Left lung (tissue), 10 donors: ENCODE measurements around the gene GOLT1A. TPM values are rescaled to one million over a fixed set of nuclear protein-coding genes. Genes with fewer than 3 reads are reported as not detected.

Source experiments
- ATAC-seq: fragments of 200-7000 bp; cut with Tn5 transposase; one replicate; pipeline ENCODE4 v1.9.1; 2020; ENCODE audit warnings: moderate library complexity
- DNase-seq, 4 donors: peaks; one replicate each; pipeline ENCODE4 v3.0.0-alpha.2; 2013 to 2020
- H3K27ac ChIP-seq, 2 donors: fragments of 200-600 bp; sonication (generic) in 1 of 2; one replicate each; pipeline versions ENCODE4 v1.5.0 to v1.8.0; 2020 to 2021
- H3K27me3 ChIP-seq, 2 donors: fragments of 200-600 bp; sonication (generic) in 1 of 2; one replicate each; pipeline versions ENCODE4 v1.5.0 to v1.8.0; 2020 to 2021
- H3K36me3 ChIP-seq, 2 donors: fragments of 200-600 bp; sonication (generic) in 1 of 2; one replicate each; pipeline versions ENCODE4 v1.5.0 to v1.8.0; 2020 to 2021
- H3K4me1 ChIP-seq, 2 donors: fragments of 200-600 bp; one replicate each; pipeline ENCODE4 v1.8.0; 2021
- H3K4me3 ChIP-seq, 2 donors: fragments of 200-600 bp; sonication (generic) in 1 of 2; one replicate each; pipeline versions ENCODE4 v1.5.0 to v1.8.0; 2020 to 2021; ENCODE audit warnings: mild to moderate bottlenecking in 1 of 2
- H3K9me3 ChIP-seq, 2 donors: fragments of 200-600 bp; sonication (generic) in 1 of 2; one replicate each; pipeline versions ENCODE4 v1.5.0 to v1.8.0; 2020 to 2021
- CTCF ChIP-seq, 2 donors: fragments of 200-600 bp; sonication (generic) in 1 of 2; IDR thresholded peaks; one replicate each; pipeline versions ENCODE4 v1.5.0 to v1.8.0; 2021; ENCODE audit warnings: antibody characterized with exemption in 2 of 2
- intact Hi-C, 2 donors: fragments of 100-400 bp; cut with DNase I; formaldehyde crosslinking; loops; one replicate each; pipeline versions ENCODE4 v1.11.2 to v1.14.2; 2022
- polyA plus RNA-seq, 6 donors: library from polyadenylated mRNA; unstranded; fragments of 120-200 nt; gene quantifications; one replicate each; pipeline ENCODE4 v1.2.1, GENCODE V29; 2013; ENCODE audit not compliant: insufficient read length in 6 of 6
- total RNA-seq, 2 donors: library from RNA; stranded (reverse); fragmentation: NEBNext Ultra II Directional; extraction: Animal tissue kit (Norgen Biotek cat#: 25700); gene quantifications; one replicate each; pipeline ENCODE4 v1.2.1, GENCODE V29; 2021
- donor health status: DM: no; HTN: yes; CAD: no.
- donor health status: DM: no; HTN: no; CAD: no.

Gene GOLT1A
- total and polyA plus RNA-seq, 8 donors, result 4.4 to 22.6 (median 9.2) TPM

DNA sequence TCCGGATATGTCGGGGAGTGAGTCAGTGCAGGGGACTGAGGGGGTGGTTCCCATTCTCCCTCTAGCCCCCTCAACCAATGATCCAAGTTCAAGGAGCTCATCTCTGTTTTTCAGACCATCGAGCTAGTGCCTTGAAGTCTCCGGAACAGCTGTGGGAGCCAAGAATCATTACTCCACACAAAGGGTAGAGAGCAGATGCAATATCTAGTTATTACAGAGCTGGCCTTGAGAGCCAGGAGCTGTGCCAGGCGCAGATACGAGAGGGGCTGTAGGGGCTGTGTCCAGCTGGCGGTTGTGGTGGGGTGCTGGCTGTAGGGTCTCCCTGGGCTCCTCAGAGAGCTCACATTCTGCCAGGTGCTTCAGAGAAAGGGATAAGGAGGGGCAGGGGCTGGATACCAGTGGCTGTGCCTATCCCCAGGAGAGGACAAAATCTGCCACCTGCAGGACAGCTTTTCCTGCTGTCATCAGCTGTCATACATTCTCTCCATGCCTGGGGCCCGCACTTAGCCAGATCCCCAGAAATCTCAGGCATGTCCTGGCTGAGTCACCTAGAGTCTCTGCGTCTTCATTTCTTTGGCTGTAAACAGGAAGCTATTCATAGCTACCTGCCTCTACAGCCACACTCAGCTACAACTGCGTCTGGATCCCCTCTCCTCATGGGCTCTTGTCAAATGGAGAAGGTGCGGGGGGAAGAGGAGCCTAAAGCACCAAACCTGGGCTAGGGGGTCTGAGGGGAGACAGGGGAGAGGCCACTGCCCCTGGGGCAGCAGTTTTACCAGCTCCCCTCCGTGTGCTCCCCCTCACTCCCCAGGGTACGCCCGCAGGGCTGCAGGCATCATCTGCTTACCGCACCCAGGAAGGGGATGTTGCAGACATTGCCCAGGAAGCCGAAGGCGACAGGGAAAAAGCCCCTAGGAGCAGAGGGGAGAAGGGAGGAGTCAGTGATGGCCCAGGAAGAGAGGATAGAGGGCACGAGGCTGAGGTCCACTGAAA, 15.1 kb downstream of the GOLT1A start:
- DNase-seq, result peak in 1 of 4 donors; percentile 44
- no peak overlapping the region for H3K27ac ChIP-seq

GRCh38 chr1:204197068-204197467, 16.7 kb downstream of the GOLT1A start:
- Histone ChIP-seq H3K9me3 (no peaks in the 10 kb centered on the region), H3K36me3 (no peaks in the 10 kb centered on the region), H3K27me3 (peaks cover 0 to 48% of the 10 kb centered on the region in 2 donors), H3K4me1 (no peaks in the 10 kb centered on the region), H3K27ac (no peak overlapping the region), H3K4me3 (no peak overlapping the region)
- ATAC-seq (no peak), DNase-seq (no peak)
- TF ChIP-seq CTCF (IDR thresholded peaks at IDR 0.05), result no peak
- intact Hi-C loops, result no loop called here

More for the DNA sequence above, 15.1 kb downstream of the GOLT1A start:
- no peaks in the 10 kb centered on the region for H3K36me3 ChIP-seq
- H3K27me3 ChIP-seq, result peaks cover 0 to 34% of the 10 kb centered on the region in 2 donors
- H3K4me1 ChIP-seq, result no peaks in the 10 kb centered on the region
- TF ChIP-seq CTCF (IDR thresholded peaks at IDR 0.05), result no peak
- intact Hi-C loops, result no loop called here
- peak; percentile 72 for ATAC-seq
- H3K9me3 ChIP-seq, result no peaks in the 10 kb centered on the region
- no peak overlapping the region for H3K4me3 ChIP-seq

- no peak within 1 kb of the TSS for H3K27ac ChIP-seq
- DNase-seq (no peak), ATAC-seq (no peak)
- no peak for TF ChIP-seq CTCF (IDR thresholded peaks at IDR 0.05)
- H3K9me3 ChIP-seq, result no peaks in the 10 kb centered on the region
- no peak within 1 kb of the TSS for H3K4me3 ChIP-seq
- intact Hi-C loops, result no loop called here
- peaks cover 0 to 55% of the 10 kb centered on the region in 2 donors for H3K27me3 ChIP-seq
- no peaks in the 10 kb centered on the region for H3K36me3 ChIP-seq
- no peaks in the 10 kb centered on the region for H3K4me1 ChIP-seq
Observed at GRCh38 chr1:204196068-204196795, 17.6 kb downstream of the GOLT1A start, which contains the start of gene KISS1. TSS of gene KISS1 (minus strand) at chr1:204196491. CDS start at chr1:204192876, 3,615 bp downstream.

GRCh38 chr1:204194771-204195170, 19.0 kb downstream of the GOLT1A start:
- Histone ChIP-seq H3K27ac (no peak overlapping the region), H3K4me3 (no peak overlapping the region), H3K9me3 (no peaks in the 10 kb centered on the region), H3K36me3 (no peaks in the 10 kb centered on the region), H3K4me1 (peaks cover 0 to 8% of the 10 kb centered on the region in 2 donors), H3K27me3 (peaks cover 0 to 68% of the 10 kb centered on the region in 2 donors)
- TF ChIP-seq CTCF (IDR thresholded peaks at IDR 0.05), result no peak
- intact Hi-C loops, result no loop called here
- DNase-seq (no peak), ATAC-seq (no peak)

- no peak overlapping the region for H3K27ac ChIP-seq
- no peaks in the 10 kb centered on the region for H3K36me3 ChIP-seq
- TF ChIP-seq CTCF (IDR thresholded peaks at IDR 0.05), result no peak
- H3K27me3 ChIP-seq, result peaks cover 0 to 74% of the 10 kb centered on the region in 2 donors
- H3K9me3 ChIP-seq, result no peaks in the 10 kb centered on the region
- no peak for ATAC-seq
- H3K4me1 ChIP-seq, result peaks cover 0 to 8% of the 10 kb centered on the region in 2 donors
- no peak overlapping the region for H3K4me3 ChIP-seq
- no peak for DNase-seq
- intact Hi-C loops, result no loop called here
Observed at GRCh38 chr1:204194080-204194479, 19.7 kb downstream of the GOLT1A start.
